DND-41 (cell line): ENCODE data around the gene RGS3.

Experiments
- CTCF ChIP-seq: IDR thresholded peaks from 2 replicates; pipeline ENCODE4 v1.5.1; 2012; ENCODE audit warnings: borderline replicate concordance, low read length, moderate library complexity, mild to moderate bottlenecking; ENCODE audit not compliant: poor library complexity, severe bottlenecking; ENCODE audit errors: extremely low read depth
- EZH2 ChIP-seq: IDR thresholded peaks from 3 replicates; pipeline ENCODE4 v1.6.1; 2012; ENCODE audit warnings: borderline replicate concordance, low read depth, mild to moderate bottlenecking, moderate library complexity, low read length, inconsistent platforms; ENCODE audit not compliant: severe bottlenecking

DNA sequence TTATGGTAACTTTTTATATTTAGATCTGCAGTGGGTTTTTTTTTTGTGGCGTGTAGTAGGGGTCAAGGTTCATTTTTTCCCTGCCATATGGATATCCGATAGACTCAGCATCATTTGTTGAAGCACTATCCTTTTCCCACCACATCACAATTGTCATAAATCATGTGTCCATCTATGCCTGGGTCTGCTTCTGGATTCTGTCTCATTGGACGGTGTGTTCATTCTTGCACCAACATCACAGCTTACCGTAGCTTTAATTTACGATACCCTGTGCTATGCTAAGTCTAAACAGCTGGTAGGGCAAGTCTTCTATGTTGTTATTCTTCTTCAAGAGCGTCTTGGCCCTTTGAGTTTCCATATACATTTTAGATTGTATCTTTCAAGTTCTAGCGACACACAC is 175.0 kb downstream of the RGS3 start:
- TF ChIP-seq CTCF, result no peak
- no peak for TF ChIP-seq EZH2
